ENCODE data around the gene ASB14.
A peak's percentile ranks its signal among the peaks of the same experiment; 100 is the strongest.

Gene ASB14

DNA sequence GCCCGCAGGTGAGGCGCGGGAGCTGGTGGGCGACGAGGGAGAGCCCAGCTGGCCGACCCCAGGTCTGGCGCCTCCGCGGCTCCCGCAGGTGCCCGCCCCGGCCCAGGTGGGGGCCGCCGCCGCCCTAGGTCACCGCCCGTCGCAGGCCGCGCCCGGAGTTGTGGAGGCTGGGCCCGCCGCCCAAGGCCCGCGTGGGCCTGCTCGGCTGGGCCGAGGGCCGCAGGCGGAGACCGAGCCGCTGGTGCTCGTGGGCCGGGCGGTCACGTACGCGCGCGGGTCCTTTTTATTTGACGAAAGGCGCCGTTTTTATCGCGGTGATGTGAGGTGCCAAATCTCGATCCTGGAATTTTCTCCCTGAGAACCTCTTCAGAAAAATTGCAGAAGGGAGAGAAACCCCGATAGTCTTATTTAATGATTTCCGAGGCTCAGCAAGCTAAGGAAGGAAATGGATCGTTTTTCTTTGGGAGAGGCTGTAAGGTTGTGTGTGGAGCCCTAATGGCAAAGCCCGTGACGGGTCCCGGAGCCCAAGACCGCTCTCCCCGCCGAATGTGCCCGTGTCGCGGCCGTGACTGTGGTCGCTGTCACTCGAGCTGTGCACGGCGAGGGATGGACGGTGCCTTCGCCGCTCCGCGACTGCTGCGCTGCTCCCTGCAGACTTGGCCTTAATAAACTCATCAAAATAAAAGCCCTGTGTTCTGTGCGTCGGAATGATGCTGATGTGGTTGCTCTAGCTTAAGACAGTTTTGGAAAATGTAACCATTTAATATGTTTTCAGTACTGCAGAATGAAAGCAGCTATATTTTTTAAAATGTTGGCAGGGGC is 64.3 kb downstream of the ASB14 start:
- H3K4me3 ChIP-seq (ENCODE audit: low read depth, low read length): peak overlapping the region; percentile 92
- TF ChIP-seq CTCF (IDR thresholded peaks at IDR 0.05; ENCODE audit: borderline replicate concordance, insufficient read depth, low read depth, low read length): no peak

DNA sequence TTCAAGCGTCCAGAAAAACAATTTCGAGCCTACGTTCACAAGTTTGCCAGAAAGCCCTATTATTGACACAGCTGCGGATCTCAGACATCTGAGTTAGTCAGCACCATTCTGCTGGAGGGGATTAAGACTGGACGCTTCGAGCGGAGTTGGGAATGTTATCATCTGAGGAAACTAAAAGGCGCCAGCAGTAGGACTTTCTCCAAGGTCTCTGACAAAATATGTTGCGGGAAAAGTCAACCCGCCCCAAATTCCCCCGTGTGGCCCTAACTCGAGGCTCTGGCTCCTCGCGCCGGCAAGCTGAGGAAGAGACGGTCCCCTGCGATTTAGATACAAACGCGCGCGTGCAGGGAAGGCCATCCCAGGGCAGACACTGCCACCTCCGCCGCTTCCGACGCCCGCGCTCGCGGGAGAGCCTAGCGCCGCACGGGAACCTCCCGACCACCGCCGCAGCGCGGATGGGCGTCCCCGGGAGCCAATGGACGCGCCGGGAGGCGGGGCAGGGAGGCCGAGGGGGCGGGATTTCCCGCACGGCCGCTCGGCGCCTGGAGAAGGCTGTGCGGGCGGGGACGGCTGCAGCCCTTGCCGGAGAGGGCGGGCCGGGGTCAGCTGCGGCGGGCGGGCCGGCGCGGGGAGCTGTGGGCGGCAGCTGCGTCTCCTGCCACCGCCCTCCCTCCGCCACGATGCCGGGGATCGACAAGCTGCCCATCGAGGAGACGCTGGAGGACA is 65.1 kb downstream of the ASB14 start, which contains the start of gene APPL1:
Gene APPL1, plus strand, starts transcription at position 526 of the 726 bp plus-strand sequence. Its CDS starts 155 bp downstream, at position 681.
- peak within 1 kb of the TSS; percentile 92 for H3K4me3 ChIP-seq (ENCODE audit: low read depth, low read length)
- no peak for TF ChIP-seq CTCF (IDR thresholded peaks at IDR 0.05; ENCODE audit: borderline replicate concordance, insufficient read depth, low read depth, low read length)

GRCh38 chr3:57226176-57226575 is 66.3 kb downstream of the ASB14 start:
- TF ChIP-seq CTCF (IDR thresholded peaks at IDR 0.05; ENCODE audit: borderline replicate concordance, insufficient read depth, low read depth, low read length): no peak
- no peak overlapping the region for H3K4me3 ChIP-seq (ENCODE audit: low read depth, low read length)

DNA sequence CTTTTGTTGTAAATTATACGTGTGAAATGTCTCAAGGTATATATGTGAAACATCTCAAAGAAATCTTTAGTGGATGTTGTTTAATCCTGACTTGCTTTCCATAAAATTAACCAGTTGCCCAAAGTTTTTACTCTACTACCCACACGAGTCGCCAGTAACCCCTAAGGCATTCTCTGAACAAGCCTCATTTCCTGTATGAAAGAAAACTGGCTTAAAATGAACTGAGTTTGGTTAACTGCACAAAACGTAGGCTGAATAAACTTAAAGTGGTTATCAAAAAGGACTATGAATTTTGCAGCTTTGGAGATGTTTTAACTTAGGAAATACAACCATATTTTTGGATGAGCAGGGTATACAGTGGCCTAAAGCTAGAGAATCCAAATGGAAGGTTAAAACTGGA is 67.6 kb downstream of the ASB14 start:
- no peak for TF ChIP-seq CTCF (IDR thresholded peaks at IDR 0.05; ENCODE audit: borderline replicate concordance, insufficient read depth, low read depth, low read length)
- no peak overlapping the region for H3K4me3 ChIP-seq (ENCODE audit: low read depth, low read length)

DNA sequence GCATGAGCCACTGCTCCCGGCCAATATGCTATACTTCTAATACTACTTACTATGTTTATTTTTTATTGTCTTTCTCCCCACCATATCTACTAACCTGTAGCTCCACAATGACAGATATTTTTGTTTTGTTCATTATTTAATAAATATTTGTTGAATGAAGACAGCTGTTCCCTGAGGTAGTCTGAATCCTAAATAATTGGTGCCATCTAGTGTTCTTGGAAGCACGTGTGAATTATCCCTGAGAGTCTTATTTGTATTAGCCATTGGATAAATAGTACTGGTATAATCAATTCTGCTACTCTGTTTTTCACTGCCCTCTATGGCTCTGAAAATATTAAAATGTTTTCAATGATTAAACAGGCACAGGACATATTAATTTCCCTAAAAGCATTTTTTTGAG is 70.6 kb downstream of the ASB14 start:
- H3K4me3 ChIP-seq (ENCODE audit: low read depth, low read length): no peak overlapping the region
- no peak for TF ChIP-seq CTCF (IDR thresholded peaks at IDR 0.05; ENCODE audit: borderline replicate concordance, insufficient read depth, low read depth, low read length)
